GM18526 (cell line): ENCODE measurements around the gene CCDC33.

Experiments used
- POLR2A ChIP-seq: IDR thresholded peaks from 3 replicates; pipeline ENCODE4 v1.6.1; 2011; ENCODE audit not compliant: insufficient read length; ENCODE audit errors: extremely low read depth

Gene CCDC33

GRCh38 chr15:74317820-74318375 is 81.8 kb downstream of the CCDC33 start:
- TF ChIP-seq POLR2A = no peak

- no peak for TF ChIP-seq POLR2A
Measured at GRCh38 chr15:74318376-74319137, 82.4 kb downstream of the CCDC33 start.

GRCh38 chr15:74319138-74319460 is 83.0 kb downstream of the CCDC33 start:
- no peak for TF ChIP-seq POLR2A

- TF ChIP-seq POLR2A = no peak
Measured at GRCh38 chr15:74319596-74320351, 83.6 kb downstream of the CCDC33 start.

GRCh38 chr15:74320352-74321247 is 84.5 kb downstream of the CCDC33 start:
- no peak for TF ChIP-seq POLR2A

GRCh38 chr15:74322558-74323180 is 86.5 kb downstream of the CCDC33 start:
- TF ChIP-seq POLR2A = no peak

- no peak for TF ChIP-seq POLR2A
Measured at GRCh38 chr15:74324714-74325113, 88.6 kb downstream of the CCDC33 start.

- TF ChIP-seq POLR2A = no peak
Measured at GRCh38 chr15:74326746-74327145, 90.6 kb downstream of the CCDC33 start.

- no peak for TF ChIP-seq POLR2A
Measured at GRCh38 chr15:74327756-74328155, 91.6 kb downstream of the CCDC33 start.

- TF ChIP-seq POLR2A = no peak
Measured at GRCh38 chr15:74328331-74329056, 92.4 kb downstream of the CCDC33 start.

GRCh38 chr15:74330861-74331408 is 94.8 kb downstream of the CCDC33 start:
- TF ChIP-seq POLR2A = no peak

GRCh38 chr15:74332011-74332410 is 95.9 kb downstream of the CCDC33 start:
- no peak for TF ChIP-seq POLR2A

GRCh38 chr15:74332611-74333010 is 96.5 kb downstream of the CCDC33 start:
- no peak for TF ChIP-seq POLR2A

GRCh38 chr15:74333093-74333492 is 97.0 kb downstream of the CCDC33 start:
- no peak for TF ChIP-seq POLR2A
